ENCODE measurements around the gene BACE2.

DNA sequence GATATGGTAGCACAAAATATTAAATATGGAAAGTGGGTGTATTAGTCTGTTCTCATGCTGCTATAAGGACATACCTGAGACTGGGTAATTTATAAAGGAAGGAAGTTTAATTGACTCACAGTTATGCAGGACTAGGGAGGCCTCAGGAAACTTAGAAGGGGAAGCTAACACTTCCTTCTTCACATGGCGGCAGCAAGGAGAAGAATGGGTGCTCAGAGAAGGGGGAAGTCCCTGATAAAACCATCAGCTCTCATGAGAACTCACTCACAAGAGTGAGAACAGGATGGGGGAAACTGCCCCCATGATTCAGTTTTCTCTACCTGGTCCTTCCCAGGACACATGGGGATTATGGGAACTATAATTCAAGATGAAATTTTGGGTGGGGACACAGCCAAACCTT is 15.8 kb upstream of the BACE2 start:
- TF ChIP-seq, protein P1, sequence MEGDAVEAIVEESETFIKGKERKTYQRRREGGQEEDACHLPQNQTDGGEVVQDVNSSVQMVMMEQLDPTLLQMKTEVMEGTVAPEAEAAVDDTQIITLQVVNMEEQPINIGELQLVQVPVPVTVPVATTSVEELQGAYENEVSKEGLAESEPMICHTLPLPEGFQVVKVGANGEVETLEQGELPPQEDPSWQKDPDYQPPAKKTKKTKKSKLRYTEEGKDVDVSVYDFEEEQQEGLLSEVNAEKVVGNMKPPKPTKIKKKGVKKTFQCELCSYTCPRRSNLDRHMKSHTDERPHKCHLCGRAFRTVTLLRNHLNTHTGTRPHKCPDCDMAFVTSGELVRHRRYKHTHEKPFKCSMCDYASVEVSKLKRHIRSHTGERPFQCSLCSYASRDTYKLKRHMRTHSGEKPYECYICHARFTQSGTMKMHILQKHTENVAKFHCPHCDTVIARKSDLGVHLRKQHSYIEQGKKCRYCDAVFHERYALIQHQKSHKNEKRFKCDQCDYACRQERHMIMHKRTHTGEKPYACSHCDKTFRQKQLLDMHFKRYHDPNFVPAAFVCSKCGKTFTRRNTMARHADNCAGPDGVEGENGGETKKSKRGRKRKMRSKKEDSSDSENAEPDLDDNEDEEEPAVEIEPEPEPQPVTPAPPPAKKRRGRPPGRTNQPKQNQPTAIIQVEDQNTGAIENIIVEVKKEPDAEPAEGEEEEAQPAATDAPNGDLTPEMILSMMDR (IDR thresholded peaks at IDR 0.05): no peak
- TF ChIP-seq, protein P2, sequence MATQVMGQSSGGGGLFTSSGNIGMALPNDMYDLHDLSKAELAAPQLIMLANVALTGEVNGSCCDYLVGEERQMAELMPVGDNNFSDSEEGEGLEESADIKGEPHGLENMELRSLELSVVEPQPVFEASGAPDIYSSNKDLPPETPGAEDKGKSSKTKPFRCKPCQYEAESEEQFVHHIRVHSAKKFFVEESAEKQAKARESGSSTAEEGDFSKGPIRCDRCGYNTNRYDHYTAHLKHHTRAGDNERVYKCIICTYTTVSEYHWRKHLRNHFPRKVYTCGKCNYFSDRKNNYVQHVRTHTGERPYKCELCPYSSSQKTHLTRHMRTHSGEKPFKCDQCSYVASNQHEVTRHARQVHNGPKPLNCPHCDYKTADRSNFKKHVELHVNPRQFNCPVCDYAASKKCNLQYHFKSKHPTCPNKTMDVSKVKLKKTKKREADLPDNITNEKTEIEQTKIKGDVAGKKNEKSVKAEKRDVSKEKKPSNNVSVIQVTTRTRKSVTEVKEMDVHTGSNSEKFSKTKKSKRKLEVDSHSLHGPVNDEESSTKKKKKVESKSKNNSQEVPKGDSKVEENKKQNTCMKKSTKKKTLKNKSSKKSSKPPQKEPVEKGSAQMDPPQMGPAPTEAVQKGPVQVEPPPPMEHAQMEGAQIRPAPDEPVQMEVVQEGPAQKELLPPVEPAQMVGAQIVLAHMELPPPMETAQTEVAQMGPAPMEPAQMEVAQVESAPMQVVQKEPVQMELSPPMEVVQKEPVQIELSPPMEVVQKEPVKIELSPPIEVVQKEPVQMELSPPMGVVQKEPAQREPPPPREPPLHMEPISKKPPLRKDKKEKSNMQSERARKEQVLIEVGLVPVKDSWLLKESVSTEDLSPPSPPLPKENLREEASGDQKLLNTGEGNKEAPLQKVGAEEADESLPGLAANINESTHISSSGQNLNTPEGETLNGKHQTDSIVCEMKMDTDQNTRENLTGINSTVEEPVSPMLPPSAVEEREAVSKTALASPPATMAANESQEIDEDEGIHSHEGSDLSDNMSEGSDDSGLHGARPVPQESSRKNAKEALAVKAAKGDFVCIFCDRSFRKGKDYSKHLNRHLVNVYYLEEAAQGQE (IDR thresholded peaks at IDR 0.05): no peak
- TF ChIP-seq POLR2A (IDR thresholded peaks at IDR 0.05; ENCODE audit: low read length): no peak
- TF ChIP-seq EP300 (IDR thresholded peaks at IDR 0.05): no peak
- TF ChIP-seq ELK1 (IDR thresholded peaks at IDR 0.05; ENCODE audit: low read depth, low read length): no peak
